ENCODE data around the gene GDI1. TPM values are rescaled to one million over a fixed set of nuclear protein-coding genes. Genes with fewer than 3 reads are reported as not detected.

Gene GDI1
- total and polyA plus RNA-seq, 9 of the 15 experiments (the other 6 are each of a cell fraction or from before 2014, with no cell fraction given): 0.97 to 82.6 (median 37.5) TPM

GRCh38 chrX:154441564-154441963 lies 4.6 kb downstream of the GDI1 start (continued):
- TF ChIP-seq, protein P1, sequence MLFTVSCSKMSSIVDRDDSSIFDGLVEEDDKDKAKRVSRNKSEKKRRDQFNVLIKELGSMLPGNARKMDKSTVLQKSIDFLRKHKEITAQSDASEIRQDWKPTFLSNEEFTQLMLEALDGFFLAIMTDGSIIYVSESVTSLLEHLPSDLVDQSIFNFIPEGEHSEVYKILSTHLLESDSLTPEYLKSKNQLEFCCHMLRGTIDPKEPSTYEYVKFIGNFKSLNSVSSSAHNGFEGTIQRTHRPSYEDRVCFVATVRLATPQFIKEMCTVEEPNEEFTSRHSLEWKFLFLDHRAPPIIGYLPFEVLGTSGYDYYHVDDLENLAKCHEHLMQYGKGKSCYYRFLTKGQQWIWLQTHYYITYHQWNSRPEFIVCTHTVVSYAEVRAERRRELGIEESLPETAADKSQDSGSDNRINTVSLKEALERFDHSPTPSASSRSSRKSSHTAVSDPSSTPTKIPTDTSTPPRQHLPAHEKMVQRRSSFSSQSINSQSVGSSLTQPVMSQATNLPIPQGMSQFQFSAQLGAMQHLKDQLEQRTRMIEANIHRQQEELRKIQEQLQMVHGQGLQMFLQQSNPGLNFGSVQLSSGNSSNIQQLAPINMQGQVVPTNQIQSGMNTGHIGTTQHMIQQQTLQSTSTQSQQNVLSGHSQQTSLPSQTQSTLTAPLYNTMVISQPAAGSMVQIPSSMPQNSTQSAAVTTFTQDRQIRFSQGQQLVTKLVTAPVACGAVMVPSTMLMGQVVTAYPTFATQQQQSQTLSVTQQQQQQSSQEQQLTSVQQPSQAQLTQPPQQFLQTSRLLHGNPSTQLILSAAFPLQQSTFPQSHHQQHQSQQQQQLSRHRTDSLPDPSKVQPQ (CRISPR knock-in tag; IDR thresholded peaks at IDR 0.05; ENCODE audit: borderline replicate concordance): no peak
- TF ChIP-seq POU5F1 (IDR thresholded peaks at IDR 0.05; ENCODE audit: borderline replicate concordance, low read depth, low read length, partially characterized antibody) (no peak), HMGN3 (IDR thresholded peaks at IDR 0.05; ENCODE audit: borderline replicate concordance, extremely low read depth, insufficient read length, low read depth, low read length) (no peak), SREBF1 (IDR thresholded peaks at IDR 0.05; ENCODE audit: borderline replicate concordance, low read depth, low read length) (no peak), IFI16 (CRISPR knock-in tag; IDR thresholded peaks at IDR 0.05) (no peak), ZNF143 (CRISPR knock-in tag; IDR thresholded peaks at IDR 0.05) (no peak), RBFOX2 (IDR thresholded peaks at IDR 0.05; ENCODE audit: low read depth, low read length) (no peak)
- TF ChIP-seq, protein P2, sequence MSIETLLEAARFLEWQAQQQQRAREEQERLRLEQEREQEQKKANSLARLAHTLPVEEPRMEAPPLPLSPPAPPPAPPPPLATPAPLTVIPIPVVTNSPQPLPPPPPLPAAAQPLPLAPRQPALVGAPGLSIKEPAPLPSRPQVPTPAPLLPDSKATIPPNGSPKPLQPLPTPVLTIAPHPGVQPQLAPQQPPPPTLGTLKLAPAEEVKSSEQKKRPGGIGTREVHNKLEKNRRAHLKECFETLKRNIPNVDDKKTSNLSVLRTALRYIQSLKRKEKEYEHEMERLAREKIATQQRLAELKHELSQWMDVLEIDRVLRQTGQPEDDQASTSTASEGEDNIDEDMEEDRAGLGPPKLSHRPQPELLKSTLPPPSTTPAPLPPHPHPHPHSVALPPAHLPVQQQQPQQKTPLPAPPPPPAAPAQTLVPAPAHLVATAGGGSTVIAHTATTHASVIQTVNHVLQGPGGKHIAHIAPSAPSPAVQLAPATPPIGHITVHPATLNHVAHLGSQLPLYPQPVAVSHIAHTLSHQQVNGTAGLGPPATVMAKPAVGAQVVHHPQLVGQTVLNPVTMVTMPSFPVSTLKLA (conservative IDR thresholded peaks at IDR 0.05): no peak
